ENCODE results near the gene CHST15. TPM values are rescaled to one million over a fixed set of nuclear protein-coding genes. Genes with fewer than 3 reads are reported as not detected.

Gene CHST15
- total and polyA plus RNA-seq, 2 experiments from 2014 or later, result 0.92 to 1.9 TPM

- Histone ChIP-seq H3K4me3 (no peak overlapping the region), H3K4me1 (ENCODE audit: low read depth) (no peaks in the 10 kb centered on the region), H3K36me3 (no peaks in the 10 kb centered on the region), H3K27me3 (no peaks in the 10 kb centered on the region), H3K9me3 (ENCODE audit: low read depth) (no peaks in the 10 kb centered on the region), H3K27ac (no peak overlapping the region)
- TF ChIP-seq CTCF (IDR thresholded peaks at IDR 0.05; ENCODE audit: low read depth, low read length), result no peak
- DNase-seq (ENCODE audit: low read depth in 1 of 2, low spot score in 1 of 2), result no peak
Observed at GRCh38 chr10:124004663-124005004, 88.8 kb downstream of the CHST15 start.

GRCh38 chr10:124003871-124004662 is 89.3 kb downstream of the CHST15 start:
- Histone ChIP-seq H3K4me3 (no peak overlapping the region), H3K27me3 (no peaks in the 10 kb centered on the region), H3K4me1 (ENCODE audit: low read depth) (no peaks in the 10 kb centered on the region), H3K36me3 (no peaks in the 10 kb centered on the region), H3K27ac (no peak overlapping the region), H3K9me3 (ENCODE audit: low read depth) (no peaks in the 10 kb centered on the region)
- DNase-seq (ENCODE audit: low read depth in 1 of 2, low spot score in 1 of 2), result no peak
- TF ChIP-seq CTCF (IDR thresholded peaks at IDR 0.05; ENCODE audit: low read depth, low read length), result no peak

- no peak for TF ChIP-seq CTCF (IDR thresholded peaks at IDR 0.05; ENCODE audit: low read depth, low read length)
- Histone ChIP-seq H3K4me3 (no peak overlapping the region), H3K4me1 (ENCODE audit: low read depth) (no peaks in the 10 kb centered on the region), H3K36me3 (no peaks in the 10 kb centered on the region), H3K27ac (no peak overlapping the region), H3K27me3 (no peaks in the 10 kb centered on the region), H3K9me3 (ENCODE audit: low read depth) (no peaks in the 10 kb centered on the region)
- DNase-seq (ENCODE audit: low read depth in 1 of 2, low spot score in 1 of 2), result no peak
Observed at GRCh38 chr10:124003481-124003870, 89.9 kb downstream of the CHST15 start.

GRCh38 chr10:124003070-124003419 is 90.4 kb downstream of the CHST15 start:
- H3K27ac ChIP-seq, result no peak overlapping the region
- H3K36me3 ChIP-seq, result no peaks in the 10 kb centered on the region
- no peaks in the 10 kb centered on the region for H3K4me1 ChIP-seq (ENCODE audit: low read depth)
- no peak for TF ChIP-seq CTCF (IDR thresholded peaks at IDR 0.05; ENCODE audit: low read depth, low read length)
- no peak overlapping the region for H3K4me3 ChIP-seq
- H3K27me3 ChIP-seq, result no peaks in the 10 kb centered on the region
- no peak for DNase-seq (ENCODE audit: low read depth in 1 of 2, low spot score in 1 of 2)
- no peaks in the 10 kb centered on the region for H3K9me3 ChIP-seq (ENCODE audit: low read depth)

GRCh38 chr10:124002391-124003069 is 90.9 kb downstream of the CHST15 start:
- TF ChIP-seq CTCF (IDR thresholded peaks at IDR 0.05; ENCODE audit: low read depth, low read length), result no peak
- no peak overlapping the region for H3K27ac ChIP-seq
- H3K4me1 ChIP-seq (ENCODE audit: low read depth), result no peaks in the 10 kb centered on the region
- no peaks in the 10 kb centered on the region for H3K27me3 ChIP-seq
- H3K4me3 ChIP-seq, result no peak overlapping the region
- no peak for DNase-seq (ENCODE audit: low read depth in 1 of 2, low spot score in 1 of 2)
- H3K9me3 ChIP-seq (ENCODE audit: low read depth), result no peaks in the 10 kb centered on the region
- no peaks in the 10 kb centered on the region for H3K36me3 ChIP-seq
